Neural crest cell (in vitro differentiated cells): ENCODE results near the gene BCAM. TPM values are rescaled to one million over a fixed set of nuclear protein-coding genes. Genes with fewer than 3 reads are reported as not detected.
A peak's percentile ranks its signal among the peaks of the same experiment; 100 is the strongest.

Experiments
- DNase-seq: peaks from one replicate; pipeline ENCODE4 v3.0.0; 2021; ENCODE audit warnings: low read depth, mixed read lengths, low spot score
- H3K27ac Mint-ChIP-seq: one replicate; pipeline ENCODE4 v1.8.0; 2021; ENCODE audit warnings: mild to moderate bottlenecking, mixed read lengths; ENCODE audit not compliant: unreplicated experiment
- H3K27me3 Mint-ChIP-seq: 2 replicates; pipeline ENCODE4 v1.8.0; 2021; ENCODE audit warnings: low read depth, mild to moderate bottlenecking, mixed read lengths
- H3K36me3 Mint-ChIP-seq: 2 replicates; pipeline ENCODE4 v1.8.0; 2021; ENCODE audit warnings: low read depth, mild to moderate bottlenecking, mixed read lengths
- H3K4me1 Mint-ChIP-seq: 2 replicates; pipeline ENCODE4 v1.8.0; 2021; ENCODE audit warnings: mixed read lengths
- H3K4me3 Mint-ChIP-seq: one replicate; pipeline ENCODE4 v1.8.0; 2021; ENCODE audit warnings: mild to moderate bottlenecking, mixed read lengths
- H3K9me3 Mint-ChIP-seq: 2 replicates; pipeline ENCODE4 v1.8.0; 2021; ENCODE audit warnings: mixed read lengths
- CTCF ChIP-seq: fragments of 200-600 bp; sonication (generic); conservative IDR thresholded peaks from 2 replicates; pipeline ENCODE4 v1.5.0; 2021; ENCODE audit warnings: antibody characterized with exemption, mild to moderate bottlenecking
- long read RNA-seq: library from polyadenylated mRNA; unstranded; transcript quantifications from one replicate; pipeline ENCODE4 v2.0.0, GENCODE V29; 2020
- total RNA-seq: library from RNA; stranded (reverse); gene quantifications from 2 replicates; pipeline ENCODE4 v1.2.1, GENCODE V29; 2021

The BCAM gene
- total RNA-seq: 5.3 and 5.5 TPM in 2 replicates
- long read RNA-seq: 0 reads

GRCh38 chr19:44808463-44809371 lies at the start of gene BCAM:
Gene BCAM, plus strand, starts transcription at chr19:44809103. Its CDS starts 22 bp downstream, at chr19:44809125.
- no peak within 1 kb of the TSS for H3K27ac Mint-ChIP-seq
- H3K4me1 Mint-ChIP-seq: peaks cover 26% of the 10 kb centered on the region
- no peak for TF ChIP-seq CTCF
- no peaks in the 10 kb centered on the region for H3K9me3 Mint-ChIP-seq
- H3K27me3 Mint-ChIP-seq: peaks cover 19% of the 10 kb centered on the region
- no peaks in the 10 kb centered on the region for H3K36me3 Mint-ChIP-seq
- DNase-seq: peak; percentile 55
- peak within 1 kb of the TSS; percentile 62 for H3K4me3 Mint-ChIP-seq

GRCh38 chr19:44762038-44762437 lies 46.9 kb upstream of the BCAM start:
- Mint-ChIP-seq H3K9me3 (no peaks in the 10 kb centered on the region), H3K27me3 (peaks cover 30% of the 10 kb centered on the region), H3K4me1 (peaks cover 11% of the 10 kb centered on the region), H3K36me3 (no peaks in the 10 kb centered on the region), H3K4me3 (no peak overlapping the region), H3K27ac (no peak overlapping the region)
- DNase-seq: no peak
- no peak for TF ChIP-seq CTCF

- Mint-ChIP-seq H3K4me1 (no peaks in the 10 kb centered on the region), H3K4me3 (no peak overlapping the region), H3K27me3 (peaks cover 21% of the 10 kb centered on the region), H3K36me3 (no peaks in the 10 kb centered on the region), H3K27ac (no peak overlapping the region), H3K9me3 (peaks cover 6% of the 10 kb centered on the region)
- no peak for TF ChIP-seq CTCF
- no peak for DNase-seq
Observed at GRCh38 chr19:44765033-44765948, 43.6 kb upstream of the BCAM start.

- Mint-ChIP-seq H3K4me1 (peaks cover 6% of the 10 kb centered on the region), H3K9me3 (peaks cover 9% of the 10 kb centered on the region), H3K36me3 (no peaks in the 10 kb centered on the region), H3K27ac (no peak overlapping the region), H3K4me3 (no peak overlapping the region), H3K27me3 (peaks cover 27% of the 10 kb centered on the region)
- DNase-seq: no peak
- TF ChIP-seq CTCF: no peak
Observed at GRCh38 chr19:44765949-44766335, 43.0 kb upstream of the BCAM start.

GRCh38 chr19:44767295-44768180 lies 41.4 kb upstream of the BCAM start:
- TF ChIP-seq CTCF: no peak
- Mint-ChIP-seq H3K4me3 (no peak overlapping the region), H3K27ac (no peak overlapping the region), H3K9me3 (peaks cover 9% of the 10 kb centered on the region), H3K4me1 (peaks cover 6% of the 10 kb centered on the region), H3K36me3 (no peaks in the 10 kb centered on the region), H3K27me3 (peaks cover 31% of the 10 kb centered on the region)
- DNase-seq: no peak
